ENCODE data around the gene SPIC. TPM values are rescaled to one million over a fixed set of nuclear protein-coding genes. Genes with fewer than 3 reads are reported as not detected.

Gene SPIC
- total RNA-seq, 1 experiment from 2014 or later = not detected

GRCh38 chr12:101536069-101536674 lies 61.0 kb downstream of the SPIC start:
- no peak for DNase-seq (ENCODE audit: low spot score)

Other genes starting within 250 kb of the SPIC start
- 21.7 and 23.2 TPM in 2 replicates for gene UTP20, start 195.2 kb upstream of the SPIC start, total RNA-seq (2014; rRNA removed; shearing (Covaris generic))
- 76.1 and 81.4 TPM in 2 replicates for gene ARL1, start 67.6 kb upstream of the SPIC start, total RNA-seq (2014; rRNA removed; shearing (Covaris generic))
- gene MYBPC1, start 119.6 kb downstream of the SPIC start, total RNA-seq (2014; rRNA removed; shearing (Covaris generic)) = not detected in 2 replicates
- 49.3 and 53.7 TPM in 2 replicates for gene CHPT1, start 222.3 kb downstream of the SPIC start, total RNA-seq (2014; rRNA removed; shearing (Covaris generic))

Measured in A172 (cell line).